ENCODE data around the gene DIPK1B.
A peak's percentile ranks its signal among the peaks of the same experiment; 100 is the strongest.

The DIPK1B gene

GRCh38 chr9:136721339-136722092, 9.1 kb downstream of the DIPK1B start:
- no peak for DNase-seq

- no peak for DNase-seq
These were observed 10.0 kb downstream of the DIPK1B start for GRCh38 chr9:136722093-136722968.

- DNase-seq = no peak
These were observed 10.6 kb downstream of the DIPK1B start for GRCh38 chr9:136722969-136723356.

- DNase-seq = no peak
These were observed 11.1 kb downstream of the DIPK1B start for GRCh38 chr9:136723362-136723976.

- no peak for DNase-seq
These were observed 11.6 kb downstream of the DIPK1B start for GRCh38 chr9:136723989-136724388.

GRCh38 chr9:136724772-136725171, 12.4 kb downstream of the DIPK1B start:
- no peak for DNase-seq

- DNase-seq = no peak
These were observed 13.2 kb downstream of the DIPK1B start for GRCh38 chr9:136725612-136726011.

GRCh38 chr9:136726118-136726517, 13.7 kb downstream of the DIPK1B start:
- DNase-seq = no peak

GRCh38 chr9:136726631-136727191, 14.3 kb downstream of the DIPK1B start:
- DNase-seq = no peak

GRCh38 chr9:136728080-136728547, 15.7 kb downstream of the DIPK1B start:
- peak; percentile 63 for DNase-seq

GRCh38 chr9:136728548-136729123, 16.3 kb downstream of the DIPK1B start:
- no peak for DNase-seq

GRCh38 chr9:136729144-136729543, 16.8 kb downstream of the DIPK1B start:
- DNase-seq = no peak

GRCh38 chr9:136729926-136730325, 17.6 kb downstream of the DIPK1B start:
- no peak for DNase-seq

- DNase-seq = no peak
These were observed 20.2 kb downstream of the DIPK1B start for GRCh38 chr9:136732444-136733178.

GRCh38 chr9:136733611-136734010, 21.2 kb downstream of the DIPK1B start:
- DNase-seq = no peak

- no peak for DNase-seq
These were observed 22.6 kb downstream of the DIPK1B start for GRCh38 chr9:136734837-136735496.

GRCh38 chr9:136735812-136736480, 23.6 kb downstream of the DIPK1B start:
- DNase-seq = no peak

- no peak for DNase-seq
These were observed 26.6 kb downstream of the DIPK1B start for GRCh38 chr9:136738960-136739359.

- no peak for DNase-seq
These were observed 27.1 kb downstream of the DIPK1B start for GRCh38 chr9:136739509-136739908.

GRCh38 chr9:136740069-136740468, 27.7 kb downstream of the DIPK1B start:
- DNase-seq = no peak

- DNase-seq = no peak
These were observed 28.1 kb downstream of the DIPK1B start for GRCh38 chr9:136740491-136740890.
